C4-2B (cell line): ENCODE data around the gene EME1.

Experiments used
- H3K27ac ChIP-seq: fragments of 450-650 bp; 2 replicates; pipeline ENCODE4 v1.5.1; 2017
- CTCF ChIP-seq: fragments of 450-650 bp; conservative IDR thresholded peaks from 2 replicates; pipeline ENCODE4 v1.5.1; 2017; ENCODE audit warnings: mild to moderate bottlenecking
- ZFX ChIP-seq: fragments of 450-650 bp; IDR thresholded peaks from 2 replicates; pipeline ENCODE4 v1.6.1; 2017

EME1 gene

GRCh38 chr17:50372758-50373556, at the start of gene EME1, which contains the start of gene MRPL27:
EME1 (plus strand) TSS chr17:50373229; CDS start chr17:50375209, 1,980 bp downstream.
MRPL27 (minus strand) TSS chr17:50373184; CDS start chr17:50373170, 14 bp downstream.
- H3K27ac ChIP-seq: peak within 1 kb of the TSS; percentile 95
- TF ChIP-seq ZFX (peak; percentile 90; the same call in 1 of the 2 replicates), CTCF (no peak)

- TF ChIP-seq ZFX: no peak
- no peak for TF ChIP-seq CTCF
These were observed 47.1 kb upstream of the EME1 start for GRCh38 chr17:50325906-50326305.

GRCh38 chr17:50326831-50327364, 46.1 kb upstream of the EME1 start:
- TF ChIP-seq CTCF (no peak), ZFX (no peak)
- no peak overlapping the region for H3K27ac ChIP-seq

More at GRCh38 chr17:50325906-50326305, 47.1 kb upstream of the EME1 start:
- no peak overlapping the region for H3K27ac ChIP-seq

GRCh38 chr17:50328363-50329325, 44.4 kb upstream of the EME1 start:
- TF ChIP-seq ZFX (no peak), CTCF (no peak)
- H3K27ac ChIP-seq: no peak overlapping the region

- no peak overlapping the region for H3K27ac ChIP-seq
- no peak for TF ChIP-seq CTCF
- no peak for TF ChIP-seq ZFX
These were observed 43.3 kb upstream of the EME1 start for GRCh38 chr17:50329716-50330115.

GRCh38 chr17:50330151-50330775, 42.8 kb upstream of the EME1 start:
- no peak overlapping the region for H3K27ac ChIP-seq
- TF ChIP-seq ZFX (no peak), CTCF (no peak)
